GM18909 (cell line): ENCODE data around the gene DHX38.

ENCODE experiments used
- ATAC-seq: cut with Tn5 transposase; IDR thresholded peaks from one replicate; pipeline ENCODE4 v1.9.1; 2021; ENCODE audit warnings: mild to moderate bottlenecking; ENCODE audit not compliant: unreplicated experiment, poor library complexity

DHX38 gene

GRCh38 chr16:72149676-72150464 lies 56.2 kb downstream of the DHX38 start:
- ATAC-seq, result no peak

- no peak for ATAC-seq
Observed at GRCh38 chr16:72159386-72159785, 65.7 kb downstream of the DHX38 start.

- ATAC-seq, result no peak
Observed at GRCh38 chr16:72159801-72160200, 66.2 kb downstream of the DHX38 start.

- no peak for ATAC-seq
Observed at GRCh38 chr16:72162105-72162692, 68.6 kb downstream of the DHX38 start.
